ENCODE measurements around the gene OSR1. TPM values are rescaled to one million over a fixed set of nuclear protein-coding genes. Genes with fewer than 3 reads are reported as not detected.

Gene OSR1
- total and polyA plus RNA-seq, 10 of the 15 experiments (the other 5 are each of a cell fraction or from before 2014, with no cell fraction given), result not detected

DNA sequence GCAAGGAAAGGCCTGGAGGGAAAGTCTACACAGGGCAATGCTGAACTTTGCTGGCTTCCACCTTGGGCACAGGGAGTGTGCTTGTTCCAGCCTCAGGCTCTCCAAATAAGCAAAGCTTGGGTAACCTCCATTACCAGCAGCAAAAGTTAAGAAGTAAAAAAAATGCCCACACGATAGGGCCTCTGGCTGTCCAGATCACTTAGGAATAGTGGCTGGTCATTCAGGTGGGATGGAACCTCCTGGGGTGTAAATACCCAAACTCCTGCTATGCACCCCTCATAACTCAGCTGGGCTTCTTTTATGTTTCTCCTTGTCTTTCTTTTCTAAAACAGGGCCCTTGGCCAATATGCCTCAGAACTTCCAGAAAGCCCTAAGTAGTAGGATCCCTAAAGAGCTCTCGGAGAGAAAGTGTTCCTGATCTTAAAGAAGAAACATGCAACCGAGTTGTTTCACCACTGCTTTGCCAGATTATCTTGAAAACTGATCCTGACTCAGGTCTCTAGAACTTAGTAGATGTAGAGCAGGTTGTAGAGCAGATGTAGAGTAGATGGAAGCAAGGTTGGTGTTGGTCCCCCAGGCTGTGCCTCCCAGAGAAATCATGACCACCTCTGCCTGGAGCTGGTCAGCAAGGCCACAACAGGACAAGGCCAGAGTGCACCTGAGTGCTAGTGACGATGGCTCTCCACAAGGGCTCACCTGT lies 2.0 kb upstream of the OSR1 start:
- Histone ChIP-seq H3K79me2 (ENCODE audit: control insufficient read depth, insufficient read depth, low read length) (no peaks in the 10 kb centered on the region), H3K4me3 (no peak overlapping the region), H3K4me1 (ENCODE audit: control insufficient read depth, insufficient read depth, low read length) (peaks cover 6% of the 10 kb centered on the region; the same call in 1 of the 2 replicates), H3K27me3 (replicated peaks in 1 of 2; ENCODE audit: control insufficient read depth in 2 of 2, insufficient read depth in 2 of 2, low read length in 1 of 2) (peaks cover 31 to 60% of the 10 kb centered on the region in 2 experiments), H3K4me2 (ENCODE audit: control insufficient read depth, insufficient read depth) (no peak overlapping the region), H2AFZ (ENCODE audit: control insufficient read depth, low read depth, low read length) (no peak overlapping the region), H3K9me3 (replicated peaks; ENCODE audit: control insufficient read depth, insufficient read depth, low read length) (no peaks in the 10 kb centered on the region), H3K36me3 (ENCODE audit: control insufficient read depth in 2 of 2, insufficient read depth in 2 of 2, low read length in 1 of 2) (no peaks in the 10 kb centered on the region), H3K9ac (ENCODE audit: control insufficient read depth, insufficient read depth, low read length) (no peak overlapping the region), H4K20me1 (ENCODE audit: control insufficient read depth, insufficient read depth) (no peaks in the 10 kb centered on the region), H3K27ac (ENCODE audit: control insufficient read depth, insufficient read depth) (no peak overlapping the region)
- no peak for TF ChIP-seq SRF (IDR thresholded peaks at IDR 0.05; ENCODE audit: low read depth in 2 of 2, low read length in 2 of 2)
- TF ChIP-seq, protein P1, sequence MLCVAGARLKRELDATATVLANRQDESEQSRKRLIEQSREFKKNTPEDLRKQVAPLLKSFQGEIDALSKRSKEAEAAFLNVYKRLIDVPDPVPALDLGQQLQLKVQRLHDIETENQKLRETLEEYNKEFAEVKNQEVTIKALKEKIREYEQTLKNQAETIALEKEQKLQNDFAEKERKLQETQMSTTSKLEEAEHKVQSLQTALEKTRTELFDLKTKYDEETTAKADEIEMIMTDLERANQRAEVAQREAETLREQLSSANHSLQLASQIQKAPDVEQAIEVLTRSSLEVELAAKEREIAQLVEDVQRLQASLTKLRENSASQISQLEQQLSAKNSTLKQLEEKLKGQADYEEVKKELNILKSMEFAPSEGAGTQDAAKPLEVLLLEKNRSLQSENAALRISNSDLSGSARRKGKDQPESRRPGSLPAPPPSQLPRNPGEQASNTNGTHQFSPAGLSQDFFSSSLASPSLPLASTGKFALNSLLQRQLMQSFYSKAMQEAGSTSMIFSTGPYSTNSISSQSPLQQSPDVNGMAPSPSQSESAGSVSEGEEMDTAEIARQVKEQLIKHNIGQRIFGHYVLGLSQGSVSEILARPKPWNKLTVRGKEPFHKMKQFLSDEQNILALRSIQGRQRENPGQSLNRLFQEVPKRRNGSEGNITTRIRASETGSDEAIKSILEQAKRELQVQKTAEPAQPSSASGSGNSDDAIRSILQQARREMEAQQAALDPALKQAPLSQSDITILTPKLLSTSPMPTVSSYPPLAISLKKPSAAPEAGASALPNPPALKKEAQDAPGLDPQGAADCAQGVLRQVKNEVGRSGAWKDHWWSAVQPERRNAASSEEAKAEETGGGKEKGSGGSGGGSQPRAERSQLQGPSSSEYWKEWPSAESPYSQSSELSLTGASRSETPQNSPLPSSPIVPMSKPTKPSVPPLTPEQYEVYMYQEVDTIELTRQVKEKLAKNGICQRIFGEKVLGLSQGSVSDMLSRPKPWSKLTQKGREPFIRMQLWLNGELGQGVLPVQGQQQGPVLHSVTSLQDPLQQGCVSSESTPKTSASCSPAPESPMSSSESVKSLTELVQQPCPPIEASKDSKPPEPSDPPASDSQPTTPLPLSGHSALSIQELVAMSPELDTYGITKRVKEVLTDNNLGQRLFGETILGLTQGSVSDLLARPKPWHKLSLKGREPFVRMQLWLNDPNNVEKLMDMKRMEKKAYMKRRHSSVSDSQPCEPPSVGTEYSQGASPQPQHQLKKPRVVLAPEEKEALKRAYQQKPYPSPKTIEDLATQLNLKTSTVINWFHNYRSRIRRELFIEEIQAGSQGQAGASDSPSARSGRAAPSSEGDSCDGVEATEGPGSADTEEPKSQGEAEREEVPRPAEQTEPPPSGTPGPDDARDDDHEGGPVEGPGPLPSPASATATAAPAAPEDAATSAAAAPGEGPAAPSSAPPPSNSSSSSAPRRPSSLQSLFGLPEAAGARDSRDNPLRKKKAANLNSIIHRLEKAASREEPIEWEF (IDR thresholded peaks at IDR 0.05; ENCODE audit: insufficient replicate concordance, low read depth, low read length), result no peak
- TF ChIP-seq, protein P2, sequence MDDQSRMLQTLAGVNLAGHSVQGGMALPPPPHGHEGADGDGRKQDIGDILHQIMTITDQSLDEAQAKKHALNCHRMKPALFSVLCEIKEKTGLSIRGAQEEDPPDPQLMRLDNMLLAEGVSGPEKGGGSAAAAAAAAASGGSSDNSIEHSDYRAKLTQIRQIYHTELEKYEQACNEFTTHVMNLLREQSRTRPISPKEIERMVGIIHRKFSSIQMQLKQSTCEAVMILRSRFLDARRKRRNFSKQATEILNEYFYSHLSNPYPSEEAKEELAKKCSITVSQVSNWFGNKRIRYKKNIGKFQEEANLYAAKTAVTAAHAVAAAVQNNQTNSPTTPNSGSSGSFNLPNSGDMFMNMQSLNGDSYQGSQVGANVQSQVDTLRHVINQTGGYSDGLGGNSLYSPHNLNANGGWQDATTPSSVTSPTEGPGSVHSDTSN (IDR thresholded peaks at IDR 0.05; ENCODE audit: insufficient replicate concordance, low read depth, low read length), result no peak
- no peak for TF ChIP-seq FOXK2 (IDR thresholded peaks at IDR 0.05)
- TF ChIP-seq HDGF (IDR thresholded peaks at IDR 0.05), result no peak
- TF ChIP-seq, protein P3, sequence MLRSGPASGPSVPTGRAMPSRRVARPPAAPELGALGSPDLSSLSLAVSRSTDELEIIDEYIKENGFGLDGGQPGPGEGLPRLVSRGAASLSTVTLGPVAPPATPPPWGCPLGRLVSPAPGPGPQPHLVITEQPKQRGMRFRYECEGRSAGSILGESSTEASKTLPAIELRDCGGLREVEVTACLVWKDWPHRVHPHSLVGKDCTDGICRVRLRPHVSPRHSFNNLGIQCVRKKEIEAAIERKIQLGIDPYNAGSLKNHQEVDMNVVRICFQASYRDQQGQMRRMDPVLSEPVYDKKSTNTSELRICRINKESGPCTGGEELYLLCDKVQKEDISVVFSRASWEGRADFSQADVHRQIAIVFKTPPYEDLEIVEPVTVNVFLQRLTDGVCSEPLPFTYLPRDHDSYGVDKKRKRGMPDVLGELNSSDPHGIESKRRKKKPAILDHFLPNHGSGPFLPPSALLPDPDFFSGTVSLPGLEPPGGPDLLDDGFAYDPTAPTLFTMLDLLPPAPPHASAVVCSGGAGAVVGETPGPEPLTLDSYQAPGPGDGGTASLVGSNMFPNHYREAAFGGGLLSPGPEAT (IDR thresholded peaks at IDR 0.05; ENCODE audit: low read depth), result no peak
- ChIA-PET POLR2A (no interaction called here), RAD21 (ENCODE audit: unreplicated experiment) (no interaction called here), SMC1A (ENCODE audit: uncharacterized antibody, unreplicated experiment) (interaction anchor here (1.5 kb wide), 1 partner anchor 15 kb away, joined by 3 read pairs; no protein-coding TSS in a partner anchor), CTCF (no interaction called here)
- WGBS (ENCODE audit: insufficient coverage, insufficient replicate concordance, low lambda C conversion rate, missing lambda C conversion rate), result 38% methylated on average over 4 of the region's 4 CpGs
- FAIRE-seq (no peak), ATAC-seq (no peak), DNase-seq (ENCODE audit: low read depth, low spot score) (no peak)
- intact Hi-C loops (cut with micrococcal nuclease; ENCODE audit: unreplicated experiment) (loop anchor here (5.0 kb wide), 2 partner anchors 502 to 838 kb away; no protein-coding TSS in a partner anchor), in situ Hi-C loops (cut with MboI) (loop anchor here (10.0 kb wide), 1 partner anchor 836 kb away; no protein-coding TSS in a partner anchor)
- BruUV-seq (replicated peaks), result no TSS peak
